ENCODE data around the gene ITGAD. TPM values are rescaled to one million over a fixed set of nuclear protein-coding genes. Genes with fewer than 3 reads are reported as not detected.

Gene ITGAD
- total RNA-seq, 1 experiment from 2014 or later: not detected

- Histone ChIP-seq H3K4me1 (ENCODE audit: insufficient read depth, low read length) (no peaks in the 10 kb centered on the region), H4K8ac (replicated peaks; ENCODE audit: insufficient read length, low read depth, low read length) (no peak overlapping the region), H3K18ac (ENCODE audit: insufficient read length, low read depth, low read length) (no peak overlapping the region), H3K27me3 (ENCODE audit: insufficient read depth, low read length) (no peaks in the 10 kb centered on the region), H2BK15ac (ENCODE audit: low read depth, low read length) (no peak overlapping the region; the same call in 1 of the 2 replicates), H4K91ac (ENCODE audit: insufficient read length, low read depth, low read length) (no peak overlapping the region), H3K9me3 (ENCODE audit: control insufficient read depth, low read depth, low read length) (no peaks in the 10 kb centered on the region), H2AFZ (ENCODE audit: low read length) (no peak overlapping the region), H2AK5ac (ENCODE audit: insufficient read length, low read length) (no peak overlapping the region), H4K5ac (ENCODE audit: insufficient read length, low read depth, low read length) (no peak overlapping the region), H3K27ac (ENCODE audit: insufficient read length, low read depth, low read length) (no peak overlapping the region), H3T11ph (ENCODE audit: low read length) (no peak overlapping the region), H4K20me1 (ENCODE audit: control insufficient read depth, insufficient read depth, insufficient read length) (no peaks in the 10 kb centered on the region), H2BK5ac (ENCODE audit: insufficient read length, low read length) (no peak overlapping the region), H2BK120ac (ENCODE audit: low read depth, low read length, poor library complexity, severe bottlenecking) (no peak overlapping the region), H3K9ac (ENCODE audit: extremely low read depth, insufficient read length, low read length) (no peak overlapping the region), H3K23me2 (ENCODE audit: insufficient read length, low read depth, low read length, poor library complexity, severe bottlenecking) (no peaks in the 10 kb centered on the region), H3K4me2 (ENCODE audit: insufficient read depth, insufficient read length, low read length) (no peak overlapping the region), H3K56ac (ENCODE audit: insufficient read length, low read depth, low read length) (no peak overlapping the region), H2BK12ac (ENCODE audit: insufficient read length, low read depth, low read length) (no peak overlapping the region), H3K79me2 (ENCODE audit: insufficient read depth, low read length) (no peaks in the 10 kb centered on the region), H2BK20ac (ENCODE audit: low read depth, low read length, poor library complexity, severe bottlenecking) (no peak overlapping the region), H3K23ac (ENCODE audit: insufficient read length, low read depth, low read length) (no peak overlapping the region), H3K79me1 (ENCODE audit: insufficient read depth, low read depth, low read length, poor library complexity, severe bottlenecking) (no peaks in the 10 kb centered on the region), H3K4ac (ENCODE audit: low read depth, low read length) (no peak overlapping the region), H3K14ac (ENCODE audit: insufficient read depth, low read length) (no peak overlapping the region)
- H3K36me3 Mint-ChIP-seq (ENCODE audit: insufficient read depth in 1 of 3, low read depth in 3 of 3): peaks cover 3 to 34% (median 29%) of the 10 kb centered on the region in 3 experiments
- TF ChIP-seq, protein P1, sequence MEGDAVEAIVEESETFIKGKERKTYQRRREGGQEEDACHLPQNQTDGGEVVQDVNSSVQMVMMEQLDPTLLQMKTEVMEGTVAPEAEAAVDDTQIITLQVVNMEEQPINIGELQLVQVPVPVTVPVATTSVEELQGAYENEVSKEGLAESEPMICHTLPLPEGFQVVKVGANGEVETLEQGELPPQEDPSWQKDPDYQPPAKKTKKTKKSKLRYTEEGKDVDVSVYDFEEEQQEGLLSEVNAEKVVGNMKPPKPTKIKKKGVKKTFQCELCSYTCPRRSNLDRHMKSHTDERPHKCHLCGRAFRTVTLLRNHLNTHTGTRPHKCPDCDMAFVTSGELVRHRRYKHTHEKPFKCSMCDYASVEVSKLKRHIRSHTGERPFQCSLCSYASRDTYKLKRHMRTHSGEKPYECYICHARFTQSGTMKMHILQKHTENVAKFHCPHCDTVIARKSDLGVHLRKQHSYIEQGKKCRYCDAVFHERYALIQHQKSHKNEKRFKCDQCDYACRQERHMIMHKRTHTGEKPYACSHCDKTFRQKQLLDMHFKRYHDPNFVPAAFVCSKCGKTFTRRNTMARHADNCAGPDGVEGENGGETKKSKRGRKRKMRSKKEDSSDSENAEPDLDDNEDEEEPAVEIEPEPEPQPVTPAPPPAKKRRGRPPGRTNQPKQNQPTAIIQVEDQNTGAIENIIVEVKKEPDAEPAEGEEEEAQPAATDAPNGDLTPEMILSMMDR (conservative IDR thresholded peaks at IDR 0.05): no peak
- no peak overlapping the region for H3K4me3 Mint-ChIP-seq
- no CpG with 5 or more reads among the region's 20 CpGs for WGBS (ENCODE audit: extremely low coverage, insufficient read length, low lambda C conversion rate)
- H3K27ac Mint-ChIP-seq: peak overlapping the region in 1 of 3 experiments; percentile 66; a peak in 1 of 7 replicates
- peaks cover 0 to 2% of the 10 kb centered on the region in 2 experiments; a peak in 1 of 5 replicates for H3K9me3 Mint-ChIP-seq
- no peak for DNase-seq
- H3K4me1 Mint-ChIP-seq: no peaks in the 10 kb centered on the region; a peak in 1 of 4 replicates
- H3K27me3 Mint-ChIP-seq (ENCODE audit: low read depth): peaks cover 4% of the 10 kb centered on the region; the same call in 1 of the 2 replicates
Measured at GRCh38 chr16:31465788-31466370, 72.7 kb downstream of the ITGAD start.

Data from H9 (cell line).